ENCODE data around the gene DOLPP1.

- no peak for TF ChIP-seq POLR2AphosphoS5 (IDR thresholded peaks at IDR 0.05)
- TF ChIP-seq, protein P1, sequence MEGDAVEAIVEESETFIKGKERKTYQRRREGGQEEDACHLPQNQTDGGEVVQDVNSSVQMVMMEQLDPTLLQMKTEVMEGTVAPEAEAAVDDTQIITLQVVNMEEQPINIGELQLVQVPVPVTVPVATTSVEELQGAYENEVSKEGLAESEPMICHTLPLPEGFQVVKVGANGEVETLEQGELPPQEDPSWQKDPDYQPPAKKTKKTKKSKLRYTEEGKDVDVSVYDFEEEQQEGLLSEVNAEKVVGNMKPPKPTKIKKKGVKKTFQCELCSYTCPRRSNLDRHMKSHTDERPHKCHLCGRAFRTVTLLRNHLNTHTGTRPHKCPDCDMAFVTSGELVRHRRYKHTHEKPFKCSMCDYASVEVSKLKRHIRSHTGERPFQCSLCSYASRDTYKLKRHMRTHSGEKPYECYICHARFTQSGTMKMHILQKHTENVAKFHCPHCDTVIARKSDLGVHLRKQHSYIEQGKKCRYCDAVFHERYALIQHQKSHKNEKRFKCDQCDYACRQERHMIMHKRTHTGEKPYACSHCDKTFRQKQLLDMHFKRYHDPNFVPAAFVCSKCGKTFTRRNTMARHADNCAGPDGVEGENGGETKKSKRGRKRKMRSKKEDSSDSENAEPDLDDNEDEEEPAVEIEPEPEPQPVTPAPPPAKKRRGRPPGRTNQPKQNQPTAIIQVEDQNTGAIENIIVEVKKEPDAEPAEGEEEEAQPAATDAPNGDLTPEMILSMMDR (IDR thresholded peaks at IDR 0.05; ENCODE audit: poor library complexity, severe bottlenecking), result no peak
- TF ChIP-seq RAD21 (conservative IDR thresholded peaks at IDR 0.05), result no peak
- TF ChIP-seq EZH2 (IDR thresholded peaks at IDR 0.05; ENCODE audit: borderline replicate concordance, insufficient read depth, low read length, poor library complexity, severe bottlenecking), result no peak
- no peak for TF ChIP-seq SMC3 (conservative IDR thresholded peaks at IDR 0.05; ENCODE audit: poor library complexity)
- no peak for TF ChIP-seq REST (IDR thresholded peaks at IDR 0.05; ENCODE audit: borderline replicate concordance)
- no peak for TF ChIP-seq TAF1 (IDR thresholded peaks at IDR 0.05; ENCODE audit: low read depth)
- no peak for TF ChIP-seq MXI1 (conservative IDR thresholded peaks at IDR 0.05; ENCODE audit: poor library complexity, severe bottlenecking)
Observed at GRCh38 chr9:129135476-129135875, 54.6 kb downstream of the DOLPP1 start.
